Suprapubic skin (tissue), 4 donors: ENCODE measurements around the gene PLXDC1.

ENCODE experiments used
- EP300 ChIP-seq: sonication (generic); formaldehyde crosslinking; IDR thresholded peaks from one replicate; pipeline ENCODE4 v1.6.1; 2017; ENCODE audit warnings: antibody characterized with exemption
- POLR2AphosphoS5 ChIP-seq, 3 donors: sonication (generic); formaldehyde crosslinking; IDR thresholded peaks; one replicate each; pipeline ENCODE4 v1.6.1; 2017; ENCODE audit warnings: antibody characterized with exemption in 3 of 3
- TF ChIP-seq, protein P1 (sequence below), 2 donors: fragments of 200-600 bp in 1 of 2; fragments of 450-650 bp in 1 of 2; sonication (generic) in 1 of 2; IDR thresholded peaks; one replicate each; pipeline ENCODE4 v1.5.1; 2016 to 2019; ENCODE audit warnings: antibody characterized with exemption in 2 of 2, mild to moderate bottlenecking in 1 of 2, moderate library complexity in 1 of 2

DNA sequence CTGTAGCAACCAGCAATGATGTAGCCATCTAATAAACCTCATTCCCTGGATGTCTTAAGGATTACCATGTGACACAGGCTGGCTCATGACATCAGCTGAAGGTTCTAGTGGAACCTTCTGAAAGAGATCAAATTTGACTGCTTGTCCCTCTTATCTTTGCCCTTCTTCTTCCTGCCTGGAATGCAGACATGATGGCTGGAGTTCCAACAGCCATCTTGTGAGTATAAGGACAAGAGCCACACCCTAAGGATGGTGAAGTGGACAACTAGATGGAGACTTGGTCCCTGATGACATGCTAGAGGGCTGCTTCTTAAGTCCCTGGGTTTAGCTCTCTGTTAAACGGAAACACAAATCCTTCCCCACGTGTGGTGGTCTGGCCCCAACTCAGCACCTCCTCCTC lies 37.6 kb downstream of the PLXDC1 start:
- TF ChIP-seq POLR2AphosphoS5 (IDR thresholded peaks at IDR 0.05) (no peak), EP300 (no peak)
- TF ChIP-seq, protein P1, sequence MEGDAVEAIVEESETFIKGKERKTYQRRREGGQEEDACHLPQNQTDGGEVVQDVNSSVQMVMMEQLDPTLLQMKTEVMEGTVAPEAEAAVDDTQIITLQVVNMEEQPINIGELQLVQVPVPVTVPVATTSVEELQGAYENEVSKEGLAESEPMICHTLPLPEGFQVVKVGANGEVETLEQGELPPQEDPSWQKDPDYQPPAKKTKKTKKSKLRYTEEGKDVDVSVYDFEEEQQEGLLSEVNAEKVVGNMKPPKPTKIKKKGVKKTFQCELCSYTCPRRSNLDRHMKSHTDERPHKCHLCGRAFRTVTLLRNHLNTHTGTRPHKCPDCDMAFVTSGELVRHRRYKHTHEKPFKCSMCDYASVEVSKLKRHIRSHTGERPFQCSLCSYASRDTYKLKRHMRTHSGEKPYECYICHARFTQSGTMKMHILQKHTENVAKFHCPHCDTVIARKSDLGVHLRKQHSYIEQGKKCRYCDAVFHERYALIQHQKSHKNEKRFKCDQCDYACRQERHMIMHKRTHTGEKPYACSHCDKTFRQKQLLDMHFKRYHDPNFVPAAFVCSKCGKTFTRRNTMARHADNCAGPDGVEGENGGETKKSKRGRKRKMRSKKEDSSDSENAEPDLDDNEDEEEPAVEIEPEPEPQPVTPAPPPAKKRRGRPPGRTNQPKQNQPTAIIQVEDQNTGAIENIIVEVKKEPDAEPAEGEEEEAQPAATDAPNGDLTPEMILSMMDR (IDR thresholded peaks at IDR 0.05) = no peak
